GM12878 (cell line): ENCODE measurements around the gene LONRF2. TPM values are rescaled to one million over a fixed set of nuclear protein-coding genes. Genes with fewer than 3 reads are reported as not detected.

Experiments
- CBFB ChIP-seq: IDR thresholded peaks from 2 replicates; pipeline ENCODE4 v1.6.1; 2016; ENCODE audit warnings: antibody characterized with exemption, low read depth
- CHD2 ChIP-seq: IDR thresholded peaks from 2 replicates; pipeline ENCODE4 v1.6.1; 2011; ENCODE audit warnings: low read depth, low read length, improper control_type of control experiment, borderline replicate concordance
- CREB1 ChIP-seq: IDR thresholded peaks from 2 replicates; pipeline ENCODE4 v1.6.1; 2012; ENCODE audit warnings: low read depth, mild to moderate bottlenecking, inconsistent platforms
- HDAC6 ChIP-seq: fragments of 200-600 bp; sonication (generic); IDR thresholded peaks from one replicate; pipeline ENCODE4 v1.8.0; 2017; ENCODE audit warnings: antibody characterized with exemption; ENCODE audit not compliant: unreplicated experiment
- MAX ChIP-seq: IDR thresholded peaks from 2 replicates; pipeline ENCODE4 v1.6.1; 2012; ENCODE audit warnings: low read depth, low read length, improper control_type of control experiment
- MTA3 ChIP-seq: IDR thresholded peaks from 2 replicates; pipeline ENCODE4 v1.6.1; 2012; ENCODE audit warnings: low read length, inconsistent platforms, borderline replicate concordance
- POU2F2 ChIP-seq: IDR thresholded peaks from 3 replicates; pipeline ENCODE4 v1.6.1; 2011; ENCODE audit warnings: low read depth, mild to moderate bottlenecking, low read length, borderline replicate concordance
- RB1 ChIP-seq: fragments of 450-650 bp; formaldehyde crosslinking; IDR thresholded peaks from 2 replicates; pipeline ENCODE4 v1.6.1; 2017; ENCODE audit warnings: mild to moderate bottlenecking, borderline replicate concordance
- SREBF1 ChIP-seq: IDR thresholded peaks from 2 replicates; pipeline ENCODE4 v1.6.1; 2012; ENCODE audit warnings: mild to moderate bottlenecking, low read length
- SRF ChIP-seq, 2 experiments: IDR thresholded peaks; 2 replicates each; pipeline ENCODE4 v1.6.1; 2011; ENCODE audit warnings: low read depth in 2 of 2, low read length in 2 of 2, mild to moderate bottlenecking in 1 of 2, moderate library complexity in 1 of 2
- TBL1XR1 ChIP-seq: IDR thresholded peaks from 2 replicates; pipeline ENCODE4 v1.6.1; 2012; ENCODE audit warnings: low read depth, low read length, improper control_type of control experiment
- TCF12 ChIP-seq: IDR thresholded peaks from 2 replicates; pipeline ENCODE4 v1.6.1; 2011; ENCODE audit warnings: low read depth, mild to moderate bottlenecking, low read length
- polyA plus RNA-seq, 11 experiments: library from polyadenylated mRNA; depleted of rRNA in 4 of 11; unstranded in 6 of 11; stranded (reverse) in 5 of 11; fragments of >200 nt; fragmentation: Nextera tagmentation in 4 of 11; fragmentation: Illumina TruSeq in 1 of 11; extraction: Ambion mirVana in 4 of 11; extraction: Trizol in 1 of 11; gene quantifications; 1 replicate in 1 of 11; 2 replicates in 10 of 11; pipeline versions ENCODE4 v1.2.1 to v1.2.3, GENCODE V29; 2011 to 2016; ENCODE audit warnings: inconsistent platforms in 2 of 11, missing spikeins in 2 of 11, low read depth in 1 of 11
- total RNA-seq, 4 experiments: library from RNA; depleted of rRNA in 3 of 4; stranded (reverse); fragments of >200 nt in 3 of 4; fragmentation: Illumina TruSeq in 1 of 4; extraction: Trizol in 1 of 4; gene quantifications; 2 replicates each; pipeline versions ENCODE4 v1.2.1 to v1.2.3, GENCODE V29; 2013 to 2021

The LONRF2 gene
- total and polyA plus RNA-seq, 10 of the 15 experiments (the other 5 are each of a cell fraction or from before 2014, with no cell fraction given) = under 0.01 to 0.04 (median 0.01) TPM; not detected in 4

GRCh38 chr2:100247256-100248043, 74.9 kb downstream of the LONRF2 start (continued):
- TF ChIP-seq SRF (IDR thresholded peaks at IDR 0.05; ENCODE audit: low read depth in 2 of 2, low read length in 2 of 2) (peak in 1 of 2 experiments; percentile 58; a peak in 1 of 4 replicates), MAX (no peak), CREB1 (peak; percentile 28; the same call in 1 of the 2 replicates), HDAC6 (no peak), TBL1XR1 (peak; percentile 80; the same call in 1 of the 2 replicates), TCF12 (peak; percentile 100), CBFB (peak; percentile 93), POU2F2 (peak; percentile 75; the same call in 1 of the 3 replicates), RB1 (no peak), CHD2 (no peak; the same call in 1 of the 2 replicates), SREBF1 (no peak), MTA3 (peak; percentile 99; the same call in 1 of the 2 replicates)
